Glutamatergic neuron (in vitro differentiated cells): ENCODE data around the gene NRXN3. TPM values are rescaled to one million over a fixed set of nuclear protein-coding genes. Genes with fewer than 3 reads are reported as not detected.

Experiments
- DNase-seq: peaks from one replicate; pipeline ENCODE4 v3.0.0; 2022
- H3K27ac Mint-ChIP-seq: one replicate; pipeline ENCODE4 v1.8.0; 2020; ENCODE audit warnings: mild to moderate bottlenecking, mixed read lengths, inconsistent platforms; ENCODE audit not compliant: unreplicated experiment
- H3K27me3 Mint-ChIP-seq: one replicate; pipeline ENCODE4 v1.8.0; 2020; ENCODE audit warnings: mild to moderate bottlenecking, moderate library complexity, mixed read lengths, inconsistent platforms; ENCODE audit not compliant: unreplicated experiment
- H3K36me3 Mint-ChIP-seq: one replicate; pipeline ENCODE4 v1.8.0; 2020; ENCODE audit warnings: mild to moderate bottlenecking, mixed read lengths, inconsistent platforms; ENCODE audit not compliant: unreplicated experiment
- H3K4me1 Mint-ChIP-seq: one replicate; pipeline ENCODE4 v1.8.0; 2020; ENCODE audit warnings: mild to moderate bottlenecking, low read depth, mixed read lengths, inconsistent platforms; ENCODE audit not compliant: unreplicated experiment
- H3K4me3 Mint-ChIP-seq: one replicate; pipeline ENCODE4 v1.8.0; 2020; ENCODE audit warnings: mild to moderate bottlenecking, mixed read lengths, inconsistent platforms; ENCODE audit not compliant: unreplicated experiment
- H3K9me3 Mint-ChIP-seq: one replicate; pipeline ENCODE4 v1.8.0; 2020; ENCODE audit warnings: mild to moderate bottlenecking, moderate library complexity, mixed read lengths, inconsistent platforms; ENCODE audit not compliant: unreplicated experiment
- CTCF ChIP-seq: fragments of 200-600 bp; sonication (generic); IDR thresholded peaks from one replicate; pipeline ENCODE4 v1.5.0; 2021; ENCODE audit not compliant: partially characterized antibody, unreplicated experiment
- total RNA-seq: library from RNA; stranded (reverse); fragmentation: NEBNext Ultra II Directional; extraction: Animal tissue kit (Norgen Biotek cat#: 25700); gene quantifications from one replicate; pipeline ENCODE4 v1.2.1, GENCODE V29; 2021; ENCODE audit not compliant: unreplicated experiment

The NRXN3 gene
- total RNA-seq, 1 donor from 2014 or later, result 1.2 TPM

DNA sequence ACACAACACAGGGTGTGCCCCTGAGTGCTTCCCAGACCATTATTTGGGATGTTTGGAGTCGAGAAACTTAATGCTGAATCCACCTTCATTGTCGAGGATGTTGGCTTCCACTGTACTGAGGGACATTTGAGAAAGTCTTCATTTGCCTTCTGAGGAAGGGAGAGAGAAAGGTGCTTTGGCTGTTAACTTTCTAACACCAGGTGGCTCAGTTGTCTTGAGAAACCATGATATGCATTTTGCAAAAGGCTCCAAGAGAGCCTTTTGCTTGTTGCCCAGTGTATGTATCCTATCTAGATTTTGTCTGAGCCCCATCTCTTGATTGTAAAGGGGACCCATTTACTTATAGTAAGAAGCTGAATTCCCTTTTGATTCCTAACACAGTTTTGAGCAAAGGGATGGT is 28.6 kb upstream of the NRXN3 start:
- Mint-ChIP-seq H3K36me3 (no peaks in the 10 kb centered on the region), H3K4me1 (no peaks in the 10 kb centered on the region), H3K27ac (no peak overlapping the region), H3K27me3 (no peaks in the 10 kb centered on the region), H3K9me3 (no peaks in the 10 kb centered on the region), H3K4me3 (no peak overlapping the region)
- no peak for TF ChIP-seq CTCF
- DNase-seq, result no peak

- TF ChIP-seq CTCF, result no peak
- Mint-ChIP-seq H3K27me3 (no peaks in the 10 kb centered on the region), H3K9me3 (no peaks in the 10 kb centered on the region)
These were observed 27.2 kb upstream of the NRXN3 start for GRCh38 chr14:78142998-78143397.

GRCh38 chr14:78143489-78144145 is 26.6 kb upstream of the NRXN3 start:
- no peak for DNase-seq

More at GRCh38 chr14:78142998-78143397, 27.2 kb upstream of the NRXN3 start:
- DNase-seq, result no peak
- H3K4me3 Mint-ChIP-seq, result no peak overlapping the region
- no peak overlapping the region for H3K27ac Mint-ChIP-seq
- no peaks in the 10 kb centered on the region for H3K36me3 Mint-ChIP-seq
- H3K4me1 Mint-ChIP-seq, result no peaks in the 10 kb centered on the region

GRCh38 chr14:78152201-78153063 is 17.7 kb upstream of the NRXN3 start:
- no peaks in the 10 kb centered on the region for H3K36me3 Mint-ChIP-seq
- no peaks in the 10 kb centered on the region for H3K4me1 Mint-ChIP-seq
- DNase-seq, result no peak
- no peak for TF ChIP-seq CTCF
- no peak overlapping the region for H3K27ac Mint-ChIP-seq
- no peak overlapping the region for H3K4me3 Mint-ChIP-seq
- no peaks in the 10 kb centered on the region for H3K9me3 Mint-ChIP-seq
- H3K27me3 Mint-ChIP-seq, result no peaks in the 10 kb centered on the region

More at GRCh38 chr14:78143489-78144145, 26.6 kb upstream of the NRXN3 start:
- no peak for TF ChIP-seq CTCF
- H3K27me3 Mint-ChIP-seq, result no peaks in the 10 kb centered on the region
- no peaks in the 10 kb centered on the region for H3K9me3 Mint-ChIP-seq
- H3K27ac Mint-ChIP-seq, result no peak overlapping the region
- no peaks in the 10 kb centered on the region for H3K4me1 Mint-ChIP-seq
- no peaks in the 10 kb centered on the region for H3K36me3 Mint-ChIP-seq
- no peak overlapping the region for H3K4me3 Mint-ChIP-seq

GRCh38 chr14:78153064-78153341 is 17.2 kb upstream of the NRXN3 start:
- Mint-ChIP-seq H3K9me3 (no peaks in the 10 kb centered on the region), H3K4me1 (no peaks in the 10 kb centered on the region), H3K27me3 (no peaks in the 10 kb centered on the region), H3K36me3 (no peaks in the 10 kb centered on the region), H3K4me3 (no peak overlapping the region), H3K27ac (no peak overlapping the region)
- no peak for DNase-seq
- no peak for TF ChIP-seq CTCF
